ENCODE results near the gene CATSPERD.

Gene CATSPERD, protein sequence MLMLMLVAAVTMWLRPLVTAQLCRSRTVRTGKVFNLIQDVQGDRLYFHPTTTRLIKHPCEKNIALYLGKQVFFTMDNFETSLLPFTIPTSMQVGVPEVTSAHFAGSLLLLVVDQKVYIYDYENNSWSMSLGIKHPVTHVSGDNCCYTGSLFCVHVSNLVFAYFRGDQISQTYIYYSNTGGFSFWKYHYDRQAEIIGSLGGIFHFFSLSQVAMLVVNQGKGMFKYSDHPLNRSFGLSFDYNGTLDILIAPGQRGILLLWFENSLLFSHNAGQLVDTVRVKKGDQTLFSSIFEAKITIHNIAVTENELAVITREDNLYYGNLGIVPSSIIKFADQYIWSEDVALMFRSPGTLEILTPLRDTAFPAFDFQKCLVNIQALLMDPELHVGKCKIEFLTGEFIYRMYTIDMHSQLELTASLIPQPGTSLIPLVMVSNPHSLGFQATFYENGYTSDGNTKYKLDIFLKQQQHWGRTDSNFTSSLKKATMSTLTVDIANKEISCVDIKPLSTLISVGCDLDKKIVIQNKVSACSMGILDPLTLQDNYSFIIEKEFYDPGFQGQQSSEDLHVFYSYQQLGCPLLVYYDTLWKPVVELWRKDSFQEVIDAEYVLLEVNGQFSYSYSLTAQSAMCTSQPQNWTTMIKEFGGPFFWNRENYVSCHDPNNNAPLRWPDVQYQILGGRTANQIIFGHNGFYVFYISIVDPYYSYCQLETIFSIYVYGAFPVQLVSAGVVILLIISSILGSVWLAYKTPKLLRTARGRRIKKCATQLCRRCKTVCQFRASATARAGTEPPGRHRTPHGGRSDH

DNA sequence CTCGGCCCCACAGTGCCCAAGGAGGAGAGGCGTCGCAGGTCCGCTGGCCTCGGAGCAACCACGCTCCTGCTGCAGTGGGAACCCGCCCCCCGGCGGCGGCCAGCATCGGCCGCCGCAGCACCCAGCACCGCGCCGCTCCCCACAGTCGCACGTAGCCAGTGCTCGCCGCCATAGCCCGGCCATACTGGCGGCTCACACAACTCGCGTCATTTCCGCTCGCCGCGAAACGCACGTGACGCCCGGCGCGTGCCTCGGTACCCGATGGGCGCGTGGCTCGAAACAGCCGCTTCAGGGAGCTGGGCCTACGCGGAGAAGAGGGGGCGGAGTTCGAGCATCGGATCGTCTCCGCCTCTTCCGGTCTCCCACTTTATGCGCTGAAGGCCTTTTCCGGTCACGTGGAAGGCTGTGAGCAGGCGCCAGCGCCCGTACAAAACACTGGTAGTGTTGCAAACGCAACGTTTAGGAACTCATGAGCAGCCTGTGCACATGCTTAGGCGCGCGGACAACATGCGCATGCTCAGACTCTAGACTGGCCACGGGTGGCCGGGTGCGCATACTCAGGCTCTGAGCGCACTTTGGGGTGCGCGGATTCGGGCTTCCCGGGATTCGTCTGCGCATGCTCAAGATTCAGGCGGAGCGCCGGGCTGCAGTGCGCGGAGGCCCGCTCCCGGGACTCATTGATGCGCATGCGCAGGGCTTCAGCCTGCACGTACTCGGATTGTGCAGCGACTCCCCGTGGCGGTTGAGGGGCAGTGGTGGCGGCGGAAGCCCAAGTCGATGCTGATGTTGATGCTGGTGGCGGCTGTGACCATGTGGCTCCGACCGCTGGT is at the start of gene CATSPERD, which contains the start of gene LONP1:
Gene CATSPERD, plus strand, starts transcription at position 677 of the 830 bp plus-strand sequence. Its CDS starts 101 bp downstream, at position 778.
Gene LONP1, minus strand, starts transcription at position 186 of the 830 bp plus-strand sequence. Its CDS starts 14 bp downstream, at position 172.
- Histone ChIP-seq H3K9me3 (ENCODE audit: severe bottlenecking) (no peaks in the 10 kb centered on the region), H3K4me3 (ENCODE audit: severe bottlenecking) (peak within 1 kb of the TSS; percentile 83), H3K27me3 (ENCODE audit: insufficient read depth, poor library complexity, severe bottlenecking) (no peaks in the 10 kb centered on the region), H3K36me3 (ENCODE audit: low read depth) (peaks cover 28% of the 10 kb centered on the region), H3K4me1 (ENCODE audit: insufficient read depth, poor library complexity, severe bottlenecking) (peaks cover 2% of the 10 kb centered on the region), H3K27ac (ENCODE audit: poor library complexity, severe bottlenecking) (peak within 1 kb of the TSS; percentile 73)
- DNase-seq (ENCODE audit: low spot score) (peak; percentile 96), ATAC-seq (ENCODE audit: low read depth) (peak; percentile 90)
- TF ChIP-seq, protein P1, sequence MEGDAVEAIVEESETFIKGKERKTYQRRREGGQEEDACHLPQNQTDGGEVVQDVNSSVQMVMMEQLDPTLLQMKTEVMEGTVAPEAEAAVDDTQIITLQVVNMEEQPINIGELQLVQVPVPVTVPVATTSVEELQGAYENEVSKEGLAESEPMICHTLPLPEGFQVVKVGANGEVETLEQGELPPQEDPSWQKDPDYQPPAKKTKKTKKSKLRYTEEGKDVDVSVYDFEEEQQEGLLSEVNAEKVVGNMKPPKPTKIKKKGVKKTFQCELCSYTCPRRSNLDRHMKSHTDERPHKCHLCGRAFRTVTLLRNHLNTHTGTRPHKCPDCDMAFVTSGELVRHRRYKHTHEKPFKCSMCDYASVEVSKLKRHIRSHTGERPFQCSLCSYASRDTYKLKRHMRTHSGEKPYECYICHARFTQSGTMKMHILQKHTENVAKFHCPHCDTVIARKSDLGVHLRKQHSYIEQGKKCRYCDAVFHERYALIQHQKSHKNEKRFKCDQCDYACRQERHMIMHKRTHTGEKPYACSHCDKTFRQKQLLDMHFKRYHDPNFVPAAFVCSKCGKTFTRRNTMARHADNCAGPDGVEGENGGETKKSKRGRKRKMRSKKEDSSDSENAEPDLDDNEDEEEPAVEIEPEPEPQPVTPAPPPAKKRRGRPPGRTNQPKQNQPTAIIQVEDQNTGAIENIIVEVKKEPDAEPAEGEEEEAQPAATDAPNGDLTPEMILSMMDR (IDR thresholded peaks at IDR 0.05; ENCODE audit: poor library complexity, severe bottlenecking) = peak; percentile 86

DNA sequence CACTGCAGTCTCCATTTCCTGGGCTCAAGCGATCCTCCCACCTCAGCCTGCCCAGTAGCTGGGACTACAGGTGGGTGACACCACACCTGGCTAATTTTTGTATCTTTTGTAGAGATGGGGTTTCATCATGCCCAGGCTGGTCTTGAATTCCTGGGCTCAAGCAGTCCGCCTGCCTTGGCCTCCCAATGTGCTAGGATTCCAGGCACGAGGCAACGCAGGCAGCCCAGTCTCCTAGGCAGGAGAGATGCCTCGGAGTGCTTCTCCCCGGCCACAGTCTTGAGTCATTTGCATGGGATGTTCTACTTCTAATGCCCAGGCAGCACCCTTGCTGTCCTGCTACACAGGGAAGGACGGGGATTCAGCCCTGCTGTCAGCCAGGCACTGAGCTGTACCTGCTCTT is 48.8 kb upstream of the CATSPERD start:
- no peak for DNase-seq (ENCODE audit: low spot score)
- H3K27me3 ChIP-seq (ENCODE audit: insufficient read depth, poor library complexity, severe bottlenecking) = no peaks in the 10 kb centered on the region
- no peaks in the 10 kb centered on the region for H3K9me3 ChIP-seq (ENCODE audit: severe bottlenecking)
- TF ChIP-seq, protein P1 (IDR thresholded peaks at IDR 0.05; ENCODE audit: poor library complexity, severe bottlenecking) = no peak
- ATAC-seq (ENCODE audit: low read depth) = no peak
- H3K4me1 ChIP-seq (ENCODE audit: insufficient read depth, poor library complexity, severe bottlenecking) = no peaks in the 10 kb centered on the region
- H3K36me3 ChIP-seq (ENCODE audit: low read depth) = peaks cover 25% of the 10 kb centered on the region
- H3K4me3 ChIP-seq (ENCODE audit: severe bottlenecking) = no peak overlapping the region
- no peak overlapping the region for H3K27ac ChIP-seq (ENCODE audit: poor library complexity, severe bottlenecking)

DNA sequence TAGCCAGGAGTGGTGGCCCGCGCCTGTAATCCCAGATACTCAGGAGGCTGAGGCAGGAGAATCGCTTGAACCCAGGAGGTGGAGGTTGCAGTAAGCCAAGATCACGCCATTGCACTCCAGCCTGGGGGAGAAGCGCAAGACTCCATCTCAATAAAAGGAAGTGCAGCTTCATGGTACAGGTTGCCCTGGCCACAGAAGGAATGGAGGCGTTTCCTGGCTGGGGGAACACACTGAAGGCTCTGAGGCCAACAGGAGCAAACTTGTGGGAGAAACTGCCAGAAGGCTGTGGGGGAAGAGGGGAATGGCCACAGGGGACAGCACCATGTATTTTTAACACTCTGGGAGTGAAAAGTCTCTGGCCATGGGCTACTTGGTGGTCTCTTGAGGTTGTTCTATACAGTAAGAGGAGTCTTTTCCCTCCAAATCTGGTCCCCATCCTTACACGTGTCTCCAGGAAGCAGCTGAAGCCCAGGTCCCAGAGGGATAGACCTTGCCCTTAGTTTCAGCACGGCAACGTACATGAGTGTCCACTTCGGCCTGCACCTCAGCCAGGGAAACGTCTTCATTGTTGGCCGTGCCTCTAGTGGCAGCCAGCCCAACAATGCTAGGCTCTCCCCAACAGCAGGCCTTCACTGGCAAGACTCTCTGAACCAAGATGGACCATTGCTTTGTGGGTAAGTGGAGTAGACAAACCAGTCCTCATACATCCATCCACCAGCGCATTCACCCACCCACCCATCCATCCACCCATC is 47.6 kb upstream of the CATSPERD start:
- DNase-seq (ENCODE audit: low spot score) (no peak), ATAC-seq (ENCODE audit: low read depth) (no peak)
- Histone ChIP-seq H3K27ac (ENCODE audit: poor library complexity, severe bottlenecking) (no peak overlapping the region), H3K4me3 (ENCODE audit: severe bottlenecking) (no peak overlapping the region), H3K4me1 (ENCODE audit: insufficient read depth, poor library complexity, severe bottlenecking) (no peaks in the 10 kb centered on the region), H3K9me3 (ENCODE audit: severe bottlenecking) (no peaks in the 10 kb centered on the region), H3K36me3 (ENCODE audit: low read depth) (peaks cover 12% of the 10 kb centered on the region), H3K27me3 (ENCODE audit: insufficient read depth, poor library complexity, severe bottlenecking) (no peaks in the 10 kb centered on the region)
- TF ChIP-seq, protein P1 (IDR thresholded peaks at IDR 0.05; ENCODE audit: poor library complexity, severe bottlenecking) = no peak

DNA sequence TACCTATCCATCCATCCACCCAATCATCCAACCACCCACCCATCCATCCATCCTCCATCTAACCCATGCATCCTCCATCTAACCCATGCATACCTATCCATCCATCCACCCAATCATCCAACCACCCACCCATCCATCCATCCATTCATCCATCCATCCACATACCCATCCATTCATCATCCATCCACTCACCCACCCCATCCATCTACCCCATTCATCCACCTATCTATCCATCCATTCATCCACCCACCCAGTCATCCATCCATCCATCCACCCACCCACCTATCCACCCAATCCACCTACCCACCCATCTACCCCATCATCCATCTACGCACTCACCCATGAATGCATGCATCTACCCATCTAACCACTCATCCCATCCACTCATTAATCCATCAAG is 46.7 kb upstream of the CATSPERD start:
- no peaks in the 10 kb centered on the region for H3K4me1 ChIP-seq (ENCODE audit: insufficient read depth, poor library complexity, severe bottlenecking)
- H3K4me3 ChIP-seq (ENCODE audit: severe bottlenecking) = no peak overlapping the region
- H3K9me3 ChIP-seq (ENCODE audit: severe bottlenecking) = no peaks in the 10 kb centered on the region
- H3K36me3 ChIP-seq (ENCODE audit: low read depth) = peaks cover 8% of the 10 kb centered on the region; the same call in 1 of the 2 replicates
- TF ChIP-seq, protein P1 (IDR thresholded peaks at IDR 0.05; ENCODE audit: poor library complexity, severe bottlenecking) = no peak
- H3K27ac ChIP-seq (ENCODE audit: poor library complexity, severe bottlenecking) = no peak overlapping the region
- ATAC-seq (ENCODE audit: low read depth) (no peak), DNase-seq (ENCODE audit: low spot score) (no peak)
- H3K27me3 ChIP-seq (ENCODE audit: insufficient read depth, poor library complexity, severe bottlenecking) = no peaks in the 10 kb centered on the region
